ENCODE measurements around the gene MORN3. TPM values are rescaled to one million over a fixed set of nuclear protein-coding genes. Genes with fewer than 3 reads are reported as not detected.

Gene MORN3
- total and polyA plus RNA-seq, 9 of the 15 experiments (the other 6 are each of a cell fraction or from before 2014, with no cell fraction given) = 0.09 to 0.27 (median 0.20) TPM

DNA sequence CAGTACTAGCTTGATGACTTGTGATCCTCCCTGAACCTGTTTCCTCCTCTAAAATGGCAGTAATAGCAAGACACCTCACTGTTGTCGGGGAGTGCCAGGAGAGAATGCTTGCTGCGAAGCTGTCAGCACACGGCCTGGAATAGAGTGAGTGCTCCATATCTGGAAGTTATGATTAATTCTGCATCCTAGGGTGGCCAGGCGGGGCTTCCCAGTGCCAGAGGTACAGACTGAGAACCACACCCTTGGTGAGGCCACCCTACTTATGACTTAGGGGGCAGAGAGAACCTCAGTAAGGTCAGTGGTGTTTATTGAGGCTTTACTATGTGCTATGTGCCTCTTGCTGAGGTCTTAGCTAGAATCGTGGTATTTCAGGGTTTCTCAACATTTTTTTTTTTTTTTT, 20.1 kb downstream of the MORN3 start:
- ATAC-seq (no peak), DNase-seq (ENCODE audit: extremely low read depth in 1 of 4, low spot score in 3 of 4) (peak in 2 of 4 experiments; percentile 4 to 5), FAIRE-seq (no peak)
- H3K4me2 ChIP-seq (ENCODE audit: insufficient read depth, low read length) = no peak overlapping the region
- no peak overlapping the region for H3K4me3 ChIP-seq
- H4K20me1 ChIP-seq (replicated peaks; ENCODE audit: control insufficient read depth, insufficient read depth, low read length) = no peaks in the 10 kb centered on the region
- H3K27me3 ChIP-seq (ENCODE audit: control insufficient read depth in 2 of 2, insufficient read depth in 2 of 2, low read length in 2 of 2) = no peaks in the 10 kb centered on the region
- no peaks in the 10 kb centered on the region for H3K79me2 ChIP-seq (ENCODE audit: control insufficient read depth, insufficient read depth, low read length)
- H2AFZ ChIP-seq (ENCODE audit: low read depth, low read length) = no peak overlapping the region
- H3K9ac ChIP-seq (ENCODE audit: insufficient read depth in 1 of 2, low read depth in 2 of 2, low read length in 2 of 2) = no peak overlapping the region
- BruUV-seq (replicated peaks) = no TSS peak
- H3K27ac ChIP-seq (ENCODE audit: extremely low read depth, low read depth, low read length) = peak overlapping the region; percentile 58; the same call in 1 of the 3 replicates
- peak; percentile 15 for TF ChIP-seq ELF1 (tag; IDR thresholded peaks at IDR 0.05)
- 0 out of 2 replicates have a peak, but pooled peaks have one; percentile 4 for TF ChIP-seq MYC (IDR thresholded peaks at IDR 0.05; ENCODE audit: low read depth, low read length)
- no peak for TF ChIP-seq MYC (CRISPR knock-in tag; IDR thresholded peaks at IDR 0.05; ENCODE audit: borderline replicate concordance, low read depth)
- no peak for TF ChIP-seq NR2C2 (CRISPR knock-in tag; IDR thresholded peaks at IDR 0.05)
- 0 out of 2 replicates have a peak, but pooled peaks have one; percentile 22 for TF ChIP-seq NR2C2 (tag; IDR thresholded peaks at IDR 0.05)
- TF ChIP-seq TGIF2 (CRISPR knock-in tag; IDR thresholded peaks at IDR 0.05) = no peak
- in situ Hi-C loops (cut with MboI) = no loop called here
- CTCF ChIA-PET (ENCODE audit: low intra/inter-chr PET ratio) = no interaction called here
- H3K4me1 ChIP-seq (replicated peaks in 1 of 2; ENCODE audit: control insufficient read depth in 2 of 2, insufficient read depth in 2 of 2, low read length in 2 of 2) = peaks cover 13 to 23% of the 10 kb centered on the region in 2 experiments
- 40% methylated on average over 5 of the region's 5 CpGs for WGBS (ENCODE audit: insufficient coverage, low coverage, missing lambda C conversion rate)
- no peaks in the 10 kb centered on the region; the same call in 1 of the 2 replicates for H3K9me3 ChIP-seq (replicated peaks; ENCODE audit: control insufficient read depth, insufficient read depth, low read depth, low read length)
- H3K36me3 ChIP-seq (ENCODE audit: control insufficient read depth, insufficient read depth, low read length) = no peaks in the 10 kb centered on the region
- peaks cover 2% of the 10 kb centered on the region for H3K9me1 ChIP-seq (ENCODE audit: control insufficient read depth, insufficient read depth, low read length)
- POLR2A ChIA-PET = interaction anchor here (1.0 to 2.1 kb wide), 3 partner anchors 14 to 22 kb away, joined by 3 to 5 read pairs (median 4); no protein-coding TSS in a partner anchor
- intact Hi-C loops (cut with micrococcal nuclease) = loop anchor here (2.0 kb wide), 1 partner anchor 23 kb away; the partner anchor contains the start of gene ORAI1
